IPS-11a (cell line): ENCODE measurements around the gene PNKD.

ENCODE experiments used
- H3K4me3 ChIP-seq: one replicate; pipeline ENCODE4 v1.5.1; 2013; ENCODE audit warnings: low read depth, low read length, control low read depth

PNKD gene

GRCh38 chr2:218394298-218395089 lies 124.2 kb downstream of the PNKD start:
- no peak overlapping the region for H3K4me3 ChIP-seq

- H3K4me3 ChIP-seq: no peak overlapping the region
Measured at GRCh38 chr2:218395090-218395444, 124.7 kb downstream of the PNKD start.

DNA sequence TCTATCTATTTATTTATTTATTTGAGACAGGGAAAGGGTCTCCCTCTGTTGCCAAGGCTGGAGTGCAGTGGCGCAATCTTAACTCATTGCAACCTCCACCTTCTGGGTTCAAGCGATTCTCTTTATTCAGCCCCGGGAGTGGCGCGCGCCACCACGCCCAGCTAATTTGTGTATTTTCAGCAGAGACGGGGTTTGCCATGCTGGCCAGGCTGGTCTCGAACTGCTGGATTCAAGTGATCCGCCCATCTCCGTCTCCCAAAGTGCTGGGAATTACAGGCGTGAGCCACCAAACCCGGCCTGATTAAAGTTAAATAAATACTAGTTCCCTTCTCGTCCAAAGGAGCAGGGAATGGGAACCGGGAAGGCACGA lies 125.1 kb downstream of the PNKD start:
- H3K4me3 ChIP-seq: peak overlapping the region; percentile 13

- H3K4me3 ChIP-seq: peak overlapping the region; percentile 72
Measured at GRCh38 chr2:218395826-218396687, 125.7 kb downstream of the PNKD start.
